AG04450 (cell line): Measurements from ENCODE around the gene LRAT. TPM values are rescaled to one million over a fixed set of nuclear protein-coding genes. Genes with fewer than 3 reads are reported as not detected.

Experiments used
- CTCF ChIA-PET: fragments of 300-600, 350-600 bp; formaldehyde crosslinking; extraction: SDS; loops from one replicate; lab custom pipeline; 2022; ENCODE audit warnings: antibody characterized with exemption, inconsistent platforms; lab: Charles Lee
- POLR2A ChIA-PET: fragments of 350-600 bp; formaldehyde crosslinking; extraction: SDS; loops from one replicate; lab custom pipeline; 2021; ENCODE audit warnings: antibody characterized with exemption, inconsistent platforms; lab: Yijun Ruan, JAX
- DNase-seq: peaks from one replicate; pipeline ENCODE4 v3.0.0-alpha.2; 2011; ENCODE audit warnings: low read depth, low spot score
- H3K27ac ChIP-seq: one replicate; pipeline ENCODE4 v1.5.1; 2012; ENCODE audit warnings: low read depth, low read length, control low read depth
- H3K27me3 ChIP-seq: one replicate; pipeline ENCODE4 v1.6.0; 2012; ENCODE audit warnings: low read length; ENCODE audit not compliant: control insufficient read depth, insufficient read depth
- H3K4me3 ChIP-seq: 2 replicates; pipeline ENCODE4 v1.5.1; 2011; ENCODE audit warnings: mild to moderate bottlenecking, low read depth, low read length, control low read depth
- H3K9me3 ChIP-seq: 2 replicates; pipeline ENCODE4 v1.5.1; 2012; ENCODE audit warnings: low read length; ENCODE audit not compliant: control insufficient read depth, insufficient read depth
- polyA plus RNA-seq: library from polyadenylated mRNA; depleted of rRNA; stranded (reverse); fragments of >200 nt; gene quantifications from 2 replicates; pipeline ENCODE4 v1.2.3, GENCODE V29; 2011
- TF ChIP-seq, protein P1 (sequence below): IDR thresholded peaks from 2 replicates; pipeline ENCODE4 v1.5.1; 2011; ENCODE audit warnings: low read depth, low read length, control low read depth, inconsistent platforms

LRAT gene
- polyA plus RNA-seq, 1 experiment = not detected

DNA sequence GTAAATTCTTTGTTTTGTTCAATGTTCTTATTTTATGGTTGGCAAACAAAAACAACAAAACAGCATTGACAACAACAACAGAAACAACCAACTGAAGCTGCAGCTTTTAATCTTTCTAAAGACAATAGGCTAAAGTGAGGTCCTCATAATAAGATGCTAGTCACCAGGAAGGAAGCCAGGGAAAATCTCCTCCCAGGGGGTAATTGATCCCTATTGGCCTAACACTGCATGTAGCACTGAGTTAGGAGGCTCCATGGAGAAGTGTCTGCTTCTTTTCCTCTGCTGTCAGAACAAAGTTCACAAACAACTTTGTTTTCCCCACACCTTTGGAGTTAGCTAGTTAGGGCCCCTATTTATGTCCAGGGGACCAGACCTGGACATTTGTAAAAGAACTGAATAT is 4.7 kb upstream of the LRAT start:
- ChIA-PET POLR2A (no interaction called here), CTCF (interaction anchor here (1.2 kb wide), 1 partner anchor 101 kb away, joined by 3 read pairs; no protein-coding TSS in a partner anchor)
- H3K4me3 ChIP-seq = no peak overlapping the region
- TF ChIP-seq, protein P1, sequence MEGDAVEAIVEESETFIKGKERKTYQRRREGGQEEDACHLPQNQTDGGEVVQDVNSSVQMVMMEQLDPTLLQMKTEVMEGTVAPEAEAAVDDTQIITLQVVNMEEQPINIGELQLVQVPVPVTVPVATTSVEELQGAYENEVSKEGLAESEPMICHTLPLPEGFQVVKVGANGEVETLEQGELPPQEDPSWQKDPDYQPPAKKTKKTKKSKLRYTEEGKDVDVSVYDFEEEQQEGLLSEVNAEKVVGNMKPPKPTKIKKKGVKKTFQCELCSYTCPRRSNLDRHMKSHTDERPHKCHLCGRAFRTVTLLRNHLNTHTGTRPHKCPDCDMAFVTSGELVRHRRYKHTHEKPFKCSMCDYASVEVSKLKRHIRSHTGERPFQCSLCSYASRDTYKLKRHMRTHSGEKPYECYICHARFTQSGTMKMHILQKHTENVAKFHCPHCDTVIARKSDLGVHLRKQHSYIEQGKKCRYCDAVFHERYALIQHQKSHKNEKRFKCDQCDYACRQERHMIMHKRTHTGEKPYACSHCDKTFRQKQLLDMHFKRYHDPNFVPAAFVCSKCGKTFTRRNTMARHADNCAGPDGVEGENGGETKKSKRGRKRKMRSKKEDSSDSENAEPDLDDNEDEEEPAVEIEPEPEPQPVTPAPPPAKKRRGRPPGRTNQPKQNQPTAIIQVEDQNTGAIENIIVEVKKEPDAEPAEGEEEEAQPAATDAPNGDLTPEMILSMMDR = no peak
- no peak for DNase-seq
- H3K27ac ChIP-seq = no peak overlapping the region
- H3K27me3 ChIP-seq = peaks cover 33% of the 10 kb centered on the region
- peaks cover 2% of the 10 kb centered on the region; the same call in 1 of the 2 replicates for H3K9me3 ChIP-seq

DNA sequence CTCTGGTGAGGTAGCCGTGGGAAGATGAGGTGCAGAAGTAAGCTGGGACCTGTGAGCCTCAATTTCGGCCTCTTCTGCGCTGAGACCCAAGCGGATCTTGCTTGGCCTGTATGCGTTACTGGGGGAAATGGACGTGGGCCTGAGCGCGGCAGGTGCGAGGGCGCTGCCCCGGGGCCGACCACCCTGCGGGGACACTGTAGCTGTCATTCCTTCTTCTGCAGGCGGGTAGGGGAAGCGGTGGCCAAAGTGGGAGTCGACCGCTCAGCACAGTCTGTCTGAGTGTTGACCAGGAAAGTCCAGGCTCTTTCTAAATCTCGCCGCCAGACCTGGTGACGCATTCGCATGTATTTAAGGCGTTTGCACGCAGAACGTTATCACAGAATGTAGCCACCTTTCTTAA is 3.3 kb upstream of the LRAT start:
- peaks cover 44% of the 10 kb centered on the region for H3K27me3 ChIP-seq
- no peak overlapping the region for H3K4me3 ChIP-seq
- ChIA-PET CTCF (no interaction called here), POLR2A (no interaction called here)
- no peak overlapping the region for H3K27ac ChIP-seq
- TF ChIP-seq, protein P1 = no peak
- DNase-seq = no peak
- peaks cover 2% of the 10 kb centered on the region; the same call in 1 of the 2 replicates for H3K9me3 ChIP-seq

DNA sequence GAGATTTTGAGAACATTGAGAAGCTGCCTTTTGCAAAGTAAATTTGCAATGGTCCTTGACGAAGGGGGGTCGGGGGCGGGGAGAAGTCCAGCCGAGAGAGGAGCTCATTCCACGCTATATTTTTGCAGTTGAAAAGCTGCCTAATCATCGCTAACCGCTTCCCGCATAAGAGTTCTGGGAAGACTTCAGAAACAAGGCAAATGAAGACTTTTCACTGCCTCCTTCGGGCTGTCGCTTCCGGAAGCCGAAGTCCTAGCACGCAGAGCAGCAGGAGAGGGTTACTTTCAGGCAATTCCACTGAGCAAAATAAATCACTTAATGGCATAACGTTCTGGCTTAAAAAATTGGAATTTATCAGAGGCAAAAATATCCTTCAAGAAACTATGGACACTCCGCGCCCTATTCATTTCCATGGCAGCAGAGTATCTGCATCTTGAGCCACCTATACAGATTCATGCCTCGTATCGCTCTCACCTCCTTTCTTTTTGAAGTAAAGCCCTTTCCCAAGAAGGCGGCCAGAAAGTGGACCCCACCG is 2.6 kb upstream of the LRAT start:
- DNase-seq = no peak
- peaks cover 2% of the 10 kb centered on the region; the same call in 1 of the 2 replicates for H3K9me3 ChIP-seq
- no peak overlapping the region for H3K4me3 ChIP-seq
- POLR2A ChIA-PET = no interaction called here
- TF ChIP-seq, protein P1 = no peak
- H3K27me3 ChIP-seq = peaks cover 44% of the 10 kb centered on the region
- CTCF ChIA-PET = no interaction called here
- no peak overlapping the region for H3K27ac ChIP-seq

DNA sequence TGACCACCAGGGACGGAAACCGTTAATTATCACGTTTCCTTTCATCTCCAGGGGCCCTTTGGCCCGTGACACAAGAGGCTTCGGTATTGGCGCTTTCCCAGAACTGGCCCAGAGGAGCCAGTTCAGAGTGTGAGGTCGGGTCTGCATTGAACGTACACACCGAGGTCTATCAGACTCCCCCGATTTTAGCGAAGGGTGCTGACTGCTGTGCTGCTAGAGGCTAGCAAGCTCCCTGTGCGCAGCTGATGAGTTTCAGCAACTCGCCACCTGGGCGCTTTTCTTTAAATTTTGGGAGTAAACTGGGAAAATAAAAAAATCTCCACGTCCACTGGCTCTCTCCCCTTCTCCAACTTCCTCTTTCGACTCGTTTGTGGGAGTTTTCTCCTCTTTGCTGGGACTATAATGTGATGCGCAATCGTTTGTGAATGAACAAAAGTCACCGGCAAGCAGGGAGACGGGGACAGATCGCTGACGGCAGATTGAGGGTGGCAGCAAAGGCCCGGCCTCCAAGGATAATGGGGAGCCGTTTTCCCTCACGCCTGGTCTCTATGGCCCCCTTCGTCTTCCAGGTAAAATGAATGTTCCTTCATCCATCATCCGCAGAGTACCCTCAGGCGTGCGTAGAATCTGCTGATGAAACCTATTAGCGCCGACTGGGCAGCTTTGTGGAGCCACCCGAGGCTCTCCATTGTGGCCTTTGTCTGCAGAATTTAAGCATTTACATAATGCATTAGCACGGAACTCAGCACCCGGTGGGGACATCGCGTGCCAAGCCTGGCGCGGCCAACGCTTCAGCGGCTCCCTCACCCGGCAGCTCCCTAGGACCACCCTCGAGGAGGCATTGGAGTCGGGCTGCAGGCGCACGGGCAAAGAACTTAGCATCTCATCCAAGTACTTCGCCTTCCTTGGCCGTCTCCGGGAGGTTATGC is 1.6 kb upstream of the LRAT start:
- ChIA-PET CTCF (no interaction called here), POLR2A (no interaction called here)
- DNase-seq = no peak
- no peak overlapping the region for H3K4me3 ChIP-seq
- H3K9me3 ChIP-seq = peaks cover 2% of the 10 kb centered on the region; the same call in 1 of the 2 replicates
- H3K27me3 ChIP-seq = peaks cover 44% of the 10 kb centered on the region
- TF ChIP-seq, protein P1 = no peak
- no peak overlapping the region for H3K27ac ChIP-seq

DNA sequence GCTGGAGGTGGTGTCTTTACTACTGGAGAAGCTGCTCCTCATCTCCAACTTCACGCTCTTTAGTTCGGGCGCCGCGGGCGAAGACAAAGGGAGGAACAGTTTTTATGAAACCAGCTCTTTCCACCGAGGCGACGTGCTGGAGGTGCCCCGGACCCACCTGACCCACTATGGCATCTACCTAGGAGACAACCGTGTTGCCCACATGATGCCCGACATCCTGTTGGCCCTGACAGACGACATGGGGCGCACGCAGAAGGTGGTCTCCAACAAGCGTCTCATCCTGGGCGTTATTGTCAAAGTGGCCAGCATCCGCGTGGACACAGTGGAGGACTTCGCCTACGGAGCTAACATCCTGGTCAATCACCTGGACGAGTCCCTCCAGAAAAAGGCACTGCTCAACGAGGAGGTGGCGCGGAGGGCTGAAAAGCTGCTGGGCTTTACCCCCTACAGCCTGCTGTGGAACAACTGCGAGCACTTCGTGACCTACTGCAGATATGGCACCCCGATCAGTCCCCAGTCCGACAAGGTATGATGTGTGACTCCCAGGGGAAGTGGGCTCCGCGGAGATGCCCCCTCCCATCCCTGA is 634 bp downstream of the LRAT start:
- POLR2A ChIA-PET = no interaction called here
- no peak for DNase-seq

More for the DNA sequence above, 634 bp downstream of the LRAT start:
- CTCF ChIA-PET = no interaction called here
- Histone ChIP-seq H3K9me3 (peaks cover 2% of the 10 kb centered on the region; the same call in 1 of the 2 replicates), H3K27ac (no peak overlapping the region), H3K4me3 (no peak overlapping the region), H3K27me3 (peaks cover 44% of the 10 kb centered on the region)
- TF ChIP-seq, protein P1 = no peak
